ENCODE measurements around the gene NFKBIE. TPM values are rescaled to one million over a fixed set of nuclear protein-coding genes. Genes with fewer than 3 reads are reported as not detected.
A peak's percentile ranks its signal among the peaks of the same experiment; 100 is the strongest.

NFKBIE gene
- total RNA-seq, 6 experiments from 2014 or later = 4.2 to 6.7 (median 5.8) TPM

GRCh38 chr6:44270526-44271405, 5.4 kb upstream of the NFKBIE start:
- H3K27ac Mint-ChIP-seq = no peak overlapping the region
- DNase-seq = no peak
- no peak overlapping the region; the same call in 1 of the 2 replicates for H3K4me3 Mint-ChIP-seq
- TF ChIP-seq, protein P1, sequence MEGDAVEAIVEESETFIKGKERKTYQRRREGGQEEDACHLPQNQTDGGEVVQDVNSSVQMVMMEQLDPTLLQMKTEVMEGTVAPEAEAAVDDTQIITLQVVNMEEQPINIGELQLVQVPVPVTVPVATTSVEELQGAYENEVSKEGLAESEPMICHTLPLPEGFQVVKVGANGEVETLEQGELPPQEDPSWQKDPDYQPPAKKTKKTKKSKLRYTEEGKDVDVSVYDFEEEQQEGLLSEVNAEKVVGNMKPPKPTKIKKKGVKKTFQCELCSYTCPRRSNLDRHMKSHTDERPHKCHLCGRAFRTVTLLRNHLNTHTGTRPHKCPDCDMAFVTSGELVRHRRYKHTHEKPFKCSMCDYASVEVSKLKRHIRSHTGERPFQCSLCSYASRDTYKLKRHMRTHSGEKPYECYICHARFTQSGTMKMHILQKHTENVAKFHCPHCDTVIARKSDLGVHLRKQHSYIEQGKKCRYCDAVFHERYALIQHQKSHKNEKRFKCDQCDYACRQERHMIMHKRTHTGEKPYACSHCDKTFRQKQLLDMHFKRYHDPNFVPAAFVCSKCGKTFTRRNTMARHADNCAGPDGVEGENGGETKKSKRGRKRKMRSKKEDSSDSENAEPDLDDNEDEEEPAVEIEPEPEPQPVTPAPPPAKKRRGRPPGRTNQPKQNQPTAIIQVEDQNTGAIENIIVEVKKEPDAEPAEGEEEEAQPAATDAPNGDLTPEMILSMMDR (IDR thresholded peaks at IDR 0.05) = no peak
- peaks cover 37% of the 10 kb centered on the region for H3K27me3 Mint-ChIP-seq (ENCODE audit: insufficient read depth)
- H3K4me1 Mint-ChIP-seq (ENCODE audit: low read depth) = no peaks in the 10 kb centered on the region
- H3K36me3 Mint-ChIP-seq (ENCODE audit: low read depth) = no peaks in the 10 kb centered on the region
- no peaks in the 10 kb centered on the region for H3K9me3 Mint-ChIP-seq

DNA sequence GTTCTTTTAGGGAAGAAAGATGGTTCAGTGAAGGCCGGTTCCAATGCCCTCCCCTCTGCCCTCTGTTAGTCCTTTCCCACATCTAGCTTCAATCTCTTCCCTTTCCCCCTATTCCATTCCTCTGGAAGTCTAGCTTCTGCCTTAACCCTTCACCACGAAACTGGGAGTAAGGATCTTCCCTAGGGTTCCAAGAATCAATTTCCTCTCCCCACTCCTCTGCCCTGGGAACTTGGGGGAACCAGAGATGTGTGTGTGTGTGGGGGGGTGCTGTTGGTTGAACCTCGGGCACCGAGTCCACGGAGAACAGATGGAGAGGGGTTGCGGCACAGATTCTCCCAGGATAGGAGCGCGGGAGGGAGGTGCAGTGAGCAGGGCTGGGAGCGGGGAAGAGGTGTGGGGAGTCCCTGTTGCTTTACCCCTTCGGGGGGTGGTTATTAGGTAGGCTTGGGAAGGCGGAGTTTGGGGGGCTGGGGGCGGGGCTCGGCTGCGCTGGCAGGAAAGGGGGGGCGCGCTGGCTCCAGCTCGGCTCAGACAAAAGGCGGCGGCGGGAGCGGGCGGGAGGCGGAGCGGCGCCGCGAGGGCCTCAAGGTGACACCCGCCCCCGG, 4.7 kb upstream of the NFKBIE start, which contains the start of gene TMEM151B:
Gene TMEM151B (plus strand): TSS at position 530 of the 605 bp plus-strand sequence. CDS start 293 bp downstream, outside the sequence.
- no peaks in the 10 kb centered on the region for H3K4me1 Mint-ChIP-seq (ENCODE audit: low read depth)
- H3K27me3 Mint-ChIP-seq (ENCODE audit: insufficient read depth) = peaks cover 37% of the 10 kb centered on the region
- no peak for DNase-seq
- H3K4me3 Mint-ChIP-seq = no peak within 1 kb of the TSS; the same call in 1 of the 2 replicates
- H3K27ac Mint-ChIP-seq = no peak within 1 kb of the TSS
- H3K9me3 Mint-ChIP-seq = no peaks in the 10 kb centered on the region
- H3K36me3 Mint-ChIP-seq (ENCODE audit: low read depth) = no peaks in the 10 kb centered on the region
- TF ChIP-seq, protein P1 (IDR thresholded peaks at IDR 0.05) = no peak

DNA sequence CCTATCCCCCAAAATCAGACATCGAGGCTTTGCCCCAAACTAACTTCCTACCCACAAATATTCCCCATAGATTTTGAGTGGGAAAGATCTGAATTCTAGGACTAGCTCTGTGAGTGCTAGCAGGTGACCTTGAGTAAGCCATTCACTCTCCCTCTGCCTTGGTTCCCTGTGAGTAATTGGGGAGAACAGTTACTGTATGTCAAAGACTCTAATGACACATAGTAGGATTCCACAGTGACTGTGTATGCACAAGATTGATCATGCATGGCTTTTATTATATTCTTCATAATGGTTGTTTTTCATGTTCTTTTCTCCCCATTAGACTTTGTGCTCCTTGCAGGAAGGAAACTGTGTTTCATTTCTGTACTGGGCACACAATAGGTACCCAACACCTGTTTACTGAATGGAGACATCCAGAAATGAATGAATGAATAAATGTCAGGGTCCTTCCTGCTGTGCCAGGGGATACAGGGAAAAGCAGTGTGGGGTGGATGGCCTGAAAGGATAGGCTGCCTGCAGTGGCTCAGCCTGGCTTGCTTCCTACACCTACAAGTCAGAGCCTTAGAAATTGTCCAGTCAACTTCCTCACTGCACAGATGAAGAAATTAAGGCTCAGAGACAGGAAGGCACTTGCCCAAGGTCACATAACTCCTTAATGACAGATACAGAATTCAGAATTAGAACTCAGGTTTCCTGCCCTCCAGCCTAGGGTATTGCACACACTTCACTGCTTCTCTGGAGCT, 4.0 kb upstream of the NFKBIE start:
- no peak overlapping the region for H3K27ac Mint-ChIP-seq
- H3K4me3 Mint-ChIP-seq = no peak overlapping the region
- peaks cover 6% of the 10 kb centered on the region for H3K4me1 Mint-ChIP-seq (ENCODE audit: low read depth)
- no peak for DNase-seq
- TF ChIP-seq, protein P1 (IDR thresholded peaks at IDR 0.05) = no peak
- peaks cover 35% of the 10 kb centered on the region for H3K27me3 Mint-ChIP-seq (ENCODE audit: insufficient read depth)
- H3K9me3 Mint-ChIP-seq = no peaks in the 10 kb centered on the region
- no peaks in the 10 kb centered on the region for H3K36me3 Mint-ChIP-seq (ENCODE audit: low read depth)

GRCh38 chr6:44268095-44268628, 2.8 kb upstream of the NFKBIE start:
- TF ChIP-seq, protein P1 (IDR thresholded peaks at IDR 0.05) = peak; percentile 95
- H3K27me3 Mint-ChIP-seq (ENCODE audit: insufficient read depth) = peaks cover 31% of the 10 kb centered on the region

DNA sequence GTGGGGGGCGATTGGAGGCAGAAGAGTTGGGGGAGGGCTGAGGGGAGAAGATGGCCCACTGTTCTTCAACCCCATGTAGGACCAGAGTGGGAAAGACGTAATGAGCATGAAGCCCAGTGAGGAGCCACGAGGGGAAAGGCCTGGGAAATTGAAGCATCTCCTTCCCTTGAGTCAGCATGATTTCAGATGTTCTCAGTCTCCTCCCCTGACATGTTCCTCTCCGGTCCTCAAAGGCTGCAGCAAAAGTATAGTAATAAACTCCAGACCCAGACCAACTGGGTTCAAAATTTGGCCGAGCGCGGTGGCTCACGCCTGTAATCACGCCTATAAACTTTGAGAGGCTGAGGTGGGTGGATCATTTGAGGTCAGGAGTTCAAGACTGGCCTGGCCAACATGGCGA, 1.9 kb upstream of the NFKBIE start:
- Mint-ChIP-seq H3K4me1 (ENCODE audit: low read depth) (peaks cover 26% of the 10 kb centered on the region), H3K27ac (no peak overlapping the region), H3K36me3 (ENCODE audit: low read depth) (no peaks in the 10 kb centered on the region), H3K27me3 (ENCODE audit: insufficient read depth) (peaks cover 25% of the 10 kb centered on the region), H3K4me3 (no peak overlapping the region), H3K9me3 (no peaks in the 10 kb centered on the region)
- no peak for DNase-seq
- TF ChIP-seq, protein P1 (IDR thresholded peaks at IDR 0.05) = no peak

More at GRCh38 chr6:44268095-44268628, 2.8 kb upstream of the NFKBIE start:
- no peak overlapping the region for H3K27ac Mint-ChIP-seq
- no peaks in the 10 kb centered on the region for H3K36me3 Mint-ChIP-seq (ENCODE audit: low read depth)
- no peak for DNase-seq
- H3K4me3 Mint-ChIP-seq = no peak overlapping the region
- peaks cover 17% of the 10 kb centered on the region for H3K4me1 Mint-ChIP-seq (ENCODE audit: low read depth)
- H3K9me3 Mint-ChIP-seq = no peaks in the 10 kb centered on the region

All from HFFc6 (cell line).